Measurements from ENCODE around the gene PTPRK. TPM values are rescaled to one million over a fixed set of nuclear protein-coding genes. Genes with fewer than 3 reads are reported as not detected.
A peak's percentile ranks its signal among the peaks of the same experiment; 100 is the strongest.

The PTPRK gene
- polyA plus RNA-seq, 1 donor from 2014 or later = 10.2 TPM

DNA sequence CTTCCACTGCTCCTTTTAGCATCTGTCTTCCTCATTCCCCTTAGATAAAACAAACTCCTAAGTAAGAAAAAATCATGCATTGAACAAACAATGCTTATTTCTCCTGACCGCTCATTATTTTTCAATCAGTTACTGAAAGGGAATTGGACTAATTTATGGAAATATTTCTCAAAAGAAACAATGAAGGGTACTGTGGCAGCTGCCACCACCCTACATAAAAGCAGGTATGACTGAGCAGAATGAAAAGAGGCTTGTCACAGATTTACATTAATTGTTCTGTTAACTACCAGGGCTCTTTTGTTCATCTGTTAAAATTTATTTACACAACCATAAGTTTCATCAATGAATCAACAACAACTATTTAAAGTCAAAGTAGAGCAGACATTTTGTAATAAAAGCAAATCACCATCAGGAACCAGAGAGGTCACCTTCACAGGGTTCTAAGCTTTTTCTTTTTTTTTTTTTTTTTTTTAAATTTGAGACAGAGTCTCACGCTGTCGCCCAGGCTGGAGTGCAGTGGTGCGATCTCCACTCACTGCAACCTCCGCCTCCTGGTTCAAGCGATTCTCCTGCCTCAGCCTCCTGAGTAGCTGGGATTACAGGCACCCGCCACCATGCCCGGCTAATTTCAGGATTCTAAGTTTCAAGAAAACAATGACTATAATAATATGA, 204.0 kb downstream of the PTPRK start:
- Mint-ChIP-seq H3K27me3 (peaks cover 2% of the 10 kb centered on the region), H3K36me3 (peaks cover 2% of the 10 kb centered on the region), H3K4me1 (peaks cover 0 to 2% (median 0%) of the 10 kb centered on the region in 3 donors), H3K27ac (no peak overlapping the region), H3K9me3 (no peaks in the 10 kb centered on the region), H3K4me3 (no peak overlapping the region)

DNA sequence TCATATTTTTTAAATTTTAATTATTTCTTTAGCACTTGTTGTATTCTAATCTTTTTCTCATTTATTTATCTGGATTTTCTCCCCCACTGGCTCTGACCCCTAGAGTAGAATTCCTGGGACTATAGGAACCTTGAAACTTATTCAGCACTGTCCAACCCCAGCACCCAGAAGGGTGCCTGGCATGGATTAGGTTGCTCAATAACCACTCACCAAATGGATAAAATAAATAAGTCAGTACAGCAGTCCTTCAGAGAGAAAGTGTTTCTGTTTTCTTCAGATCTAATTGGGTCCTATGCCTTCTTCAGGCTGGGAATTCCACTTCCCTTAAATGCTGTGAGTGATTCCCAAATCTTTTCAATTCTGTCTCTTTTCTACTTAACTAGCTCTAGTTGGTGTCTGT, 206.2 kb downstream of the PTPRK start:
- peaks cover 2% of the 10 kb centered on the region for H3K36me3 Mint-ChIP-seq
- peak overlapping the region in 1 of 3 donors; percentile 41 for H3K27ac Mint-ChIP-seq
- H3K4me1 Mint-ChIP-seq = peaks cover 0 to 2% (median 0%) of the 10 kb centered on the region in 3 donors
- H3K27me3 Mint-ChIP-seq = peaks cover 2% of the 10 kb centered on the region
- no peak overlapping the region for H3K4me3 Mint-ChIP-seq
- no peaks in the 10 kb centered on the region for H3K9me3 Mint-ChIP-seq

DNA sequence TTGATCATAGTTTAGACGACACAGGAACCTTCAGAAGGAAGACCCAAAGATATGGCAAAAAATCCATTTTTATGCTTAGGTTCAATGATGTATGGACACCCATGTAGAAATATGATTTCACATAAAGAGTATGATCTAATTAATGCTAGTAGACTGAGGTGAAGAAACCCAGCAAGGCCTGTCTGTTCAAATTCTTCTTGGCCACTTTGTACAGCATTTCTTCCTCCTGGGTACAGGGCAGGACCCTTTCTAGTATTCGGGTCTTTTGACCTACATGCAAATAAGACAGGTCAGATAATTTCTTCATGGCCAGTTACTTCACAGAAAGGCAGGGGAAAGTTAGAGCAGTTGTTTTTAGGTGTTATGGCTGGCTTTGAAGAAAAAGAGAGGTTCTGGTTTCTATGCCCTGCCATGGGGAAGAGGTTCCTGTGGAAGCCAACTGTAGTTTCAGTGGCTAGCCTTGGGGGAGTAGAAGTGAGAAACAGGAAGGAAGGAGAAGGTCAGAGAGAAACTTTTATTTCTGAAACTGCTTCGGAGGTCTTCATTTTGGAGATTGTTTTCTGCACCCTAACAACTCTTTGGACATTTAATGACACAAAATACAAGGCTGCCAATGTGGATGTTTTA, 208.3 kb downstream of the PTPRK start:
- H3K36me3 Mint-ChIP-seq = peaks cover 2% of the 10 kb centered on the region
- peaks cover 0 to 2% (median 0%) of the 10 kb centered on the region in 3 donors for H3K4me1 Mint-ChIP-seq
- no peaks in the 10 kb centered on the region for H3K9me3 Mint-ChIP-seq
- H3K4me3 Mint-ChIP-seq = no peak overlapping the region
- H3K27ac Mint-ChIP-seq = no peak overlapping the region
- H3K27me3 Mint-ChIP-seq = no peaks in the 10 kb centered on the region

DNA sequence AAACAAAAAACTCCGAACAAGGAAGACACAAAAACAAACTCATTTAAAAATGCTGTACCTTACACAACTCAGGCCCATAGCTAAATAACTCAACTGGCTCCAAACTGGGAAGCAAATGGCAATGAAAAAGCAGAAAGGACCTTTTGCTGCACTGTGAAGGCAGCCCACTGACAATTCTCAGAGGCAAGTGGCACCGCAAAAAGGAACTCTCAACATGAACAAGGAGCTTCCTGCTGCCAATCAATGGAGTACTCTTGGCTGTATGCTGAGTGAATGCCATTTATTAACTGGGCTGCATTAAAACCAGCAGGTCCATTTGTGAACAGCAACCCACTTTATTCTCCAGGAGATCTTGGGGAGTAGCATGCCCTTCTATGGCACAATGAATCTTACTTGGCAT, 209.9 kb downstream of the PTPRK start:
- no peaks in the 10 kb centered on the region for H3K27me3 Mint-ChIP-seq
- no peak overlapping the region for H3K4me3 Mint-ChIP-seq
- H3K27ac Mint-ChIP-seq = no peak overlapping the region
- peaks cover 0 to 2% (median 1%) of the 10 kb centered on the region in 3 donors for H3K4me1 Mint-ChIP-seq
- H3K36me3 Mint-ChIP-seq = peaks cover 2% of the 10 kb centered on the region
- no peaks in the 10 kb centered on the region for H3K9me3 Mint-ChIP-seq

DNA sequence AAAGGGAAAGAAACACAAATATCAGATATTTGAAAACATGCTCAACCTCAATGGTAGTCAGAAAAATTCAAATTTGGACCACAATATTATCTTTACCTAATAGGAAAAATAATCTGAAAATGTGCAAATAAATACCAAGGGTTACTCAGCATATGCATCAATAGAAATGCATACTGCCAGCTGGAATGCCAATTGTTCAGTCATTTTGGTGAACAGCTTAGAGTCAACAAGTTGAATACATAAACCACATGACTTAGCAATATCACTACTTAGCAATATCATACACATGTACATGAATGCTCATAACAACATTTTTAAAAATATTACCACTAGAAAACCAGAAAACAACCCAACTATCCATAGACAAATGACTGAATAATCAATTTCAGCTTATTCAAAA, 212.7 kb downstream of the PTPRK start:
- Mint-ChIP-seq H3K36me3 (no peaks in the 10 kb centered on the region), H3K4me1 (peaks cover 0 to 2% (median 1%) of the 10 kb centered on the region in 3 donors), H3K27me3 (no peaks in the 10 kb centered on the region), H3K9me3 (peaks cover 0 to 4% (median 0%) of the 10 kb centered on the region in 3 donors), H3K4me3 (no peak overlapping the region), H3K27ac (no peak overlapping the region)

DNA sequence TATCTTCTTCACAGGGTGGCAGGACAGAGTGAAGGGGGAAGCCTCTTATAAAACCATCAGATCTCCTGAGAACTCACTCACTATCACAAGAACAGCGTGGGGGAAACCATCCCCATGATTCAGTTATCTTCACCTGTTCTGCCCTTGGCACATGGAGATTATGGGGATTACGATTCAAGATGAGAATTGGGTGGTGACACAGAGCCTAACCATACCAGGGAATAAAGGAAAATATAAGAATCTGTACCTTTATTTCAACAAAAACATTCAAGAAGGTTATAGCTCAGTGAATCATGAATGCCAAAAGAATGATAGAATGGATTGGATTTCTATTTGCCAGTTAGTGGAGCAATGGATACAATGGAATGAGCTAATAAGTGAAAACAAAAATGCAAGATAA, 214.4 kb downstream of the PTPRK start:
- H3K27ac Mint-ChIP-seq = no peak overlapping the region
- no peaks in the 10 kb centered on the region for H3K36me3 Mint-ChIP-seq
- no peaks in the 10 kb centered on the region for H3K27me3 Mint-ChIP-seq
- H3K4me3 Mint-ChIP-seq = no peak overlapping the region
- H3K4me1 Mint-ChIP-seq = peaks cover 0 to 1% (median 0%) of the 10 kb centered on the region in 3 donors
- H3K9me3 Mint-ChIP-seq = peaks cover 0 to 6% (median 2%) of the 10 kb centered on the region in 3 donors

DNA sequence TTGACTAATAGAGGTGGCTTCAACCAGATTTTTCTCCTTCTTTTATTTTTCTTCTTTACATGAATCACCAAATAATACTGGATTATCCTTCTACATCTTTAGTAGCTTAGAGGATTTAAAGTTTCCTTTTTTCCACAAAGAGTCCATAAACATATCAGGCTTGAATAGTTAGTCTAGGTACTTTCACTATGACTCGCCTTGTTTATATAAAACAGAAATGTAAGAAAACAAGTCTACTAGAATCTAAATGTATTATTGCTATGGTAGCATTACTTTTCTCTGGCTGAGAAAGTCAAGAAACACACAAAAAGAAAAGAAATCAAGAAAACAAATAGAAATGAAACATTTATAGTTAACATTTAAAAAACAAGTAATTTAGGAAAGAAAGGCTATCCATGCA, 215.2 kb downstream of the PTPRK start:
- no peak overlapping the region for H3K4me3 Mint-ChIP-seq
- H3K27ac Mint-ChIP-seq = no peak overlapping the region
- peaks cover 0 to 1% (median 0%) of the 10 kb centered on the region in 3 donors for H3K4me1 Mint-ChIP-seq
- H3K27me3 Mint-ChIP-seq = no peaks in the 10 kb centered on the region
- no peaks in the 10 kb centered on the region for H3K36me3 Mint-ChIP-seq
- H3K9me3 Mint-ChIP-seq = peaks cover 0 to 6% (median 2%) of the 10 kb centered on the region in 3 donors

DNA sequence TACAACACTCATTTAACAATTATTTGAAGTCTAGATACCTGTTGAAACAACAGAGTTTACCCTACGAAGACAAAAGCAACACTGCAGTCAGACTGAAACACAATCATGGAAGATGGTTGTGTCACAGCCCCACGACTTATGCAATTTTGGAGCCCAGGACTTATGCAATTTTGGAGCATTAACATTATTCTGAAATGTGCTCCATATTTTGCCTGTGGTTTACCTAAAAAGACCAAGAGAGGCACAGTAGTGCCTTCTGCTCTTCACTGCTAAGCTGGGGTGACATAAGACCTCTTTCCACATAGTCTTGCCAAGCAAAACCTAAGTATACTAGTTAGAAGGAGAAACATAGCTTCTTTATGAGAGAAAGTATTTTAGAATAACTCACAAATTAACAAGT, 216.5 kb downstream of the PTPRK start:
- peaks cover 0 to 1% (median 0%) of the 10 kb centered on the region in 3 donors for H3K4me1 Mint-ChIP-seq
- no peak overlapping the region for H3K4me3 Mint-ChIP-seq
- H3K27me3 Mint-ChIP-seq = no peaks in the 10 kb centered on the region
- H3K9me3 Mint-ChIP-seq = peaks cover 0 to 6% (median 2%) of the 10 kb centered on the region in 3 donors
- H3K36me3 Mint-ChIP-seq = no peaks in the 10 kb centered on the region
- no peak overlapping the region for H3K27ac Mint-ChIP-seq

DNA sequence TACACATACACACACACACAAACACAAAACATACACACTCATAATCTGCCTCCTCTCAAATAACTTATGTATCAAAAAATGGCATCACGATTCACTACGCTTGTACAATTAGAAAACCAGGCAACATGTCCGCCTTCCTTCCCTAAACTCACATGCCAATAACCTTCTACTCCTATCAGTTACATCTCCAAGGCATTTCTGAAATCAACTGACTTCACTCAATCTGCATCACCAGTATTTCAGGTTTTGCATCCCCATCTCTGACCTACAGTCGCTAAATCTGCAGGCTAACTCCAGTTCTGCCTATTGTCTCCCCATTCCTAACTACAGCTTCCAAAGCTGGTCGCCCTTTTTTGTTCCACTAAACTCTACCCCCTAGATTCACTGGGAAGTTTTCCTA, 217.5 kb downstream of the PTPRK start:
- no peak overlapping the region for H3K27ac Mint-ChIP-seq
- H3K27me3 Mint-ChIP-seq = peaks cover under 1% of the 10 kb centered on the region
- H3K4me1 Mint-ChIP-seq = peaks cover 0 to 1% (median 0%) of the 10 kb centered on the region in 3 donors
- no peaks in the 10 kb centered on the region for H3K36me3 Mint-ChIP-seq
- H3K4me3 Mint-ChIP-seq = no peak overlapping the region
- peaks cover 0 to 6% (median 2%) of the 10 kb centered on the region in 3 donors for H3K9me3 Mint-ChIP-seq

DNA sequence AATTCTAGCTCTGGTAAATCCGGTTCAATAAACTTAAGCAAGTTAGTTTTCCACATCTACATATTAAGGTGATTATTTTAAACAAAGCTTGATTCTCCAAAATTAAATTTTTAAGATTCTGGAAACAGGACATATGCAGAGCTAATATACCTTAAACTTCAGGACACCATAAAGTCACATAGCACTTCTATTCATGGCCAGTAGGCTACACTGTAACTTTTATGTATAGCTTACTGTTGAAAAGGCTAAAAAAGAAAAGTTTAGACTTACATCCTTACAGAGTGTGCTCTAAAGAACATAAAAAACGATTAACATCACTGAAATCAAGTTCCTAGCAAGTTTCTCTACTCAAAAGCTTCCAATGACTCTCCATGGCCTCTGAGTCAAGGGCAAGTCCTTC, 224.7 kb downstream of the PTPRK start:
- H3K27ac Mint-ChIP-seq = no peak overlapping the region
- H3K27me3 Mint-ChIP-seq = peaks cover 4% of the 10 kb centered on the region
- H3K4me3 Mint-ChIP-seq = no peak overlapping the region
- peaks cover 0 to 5% (median 0%) of the 10 kb centered on the region in 3 donors for H3K9me3 Mint-ChIP-seq
- no peaks in the 10 kb centered on the region for H3K36me3 Mint-ChIP-seq
- H3K4me1 Mint-ChIP-seq = no peaks in the 10 kb centered on the region

DNA sequence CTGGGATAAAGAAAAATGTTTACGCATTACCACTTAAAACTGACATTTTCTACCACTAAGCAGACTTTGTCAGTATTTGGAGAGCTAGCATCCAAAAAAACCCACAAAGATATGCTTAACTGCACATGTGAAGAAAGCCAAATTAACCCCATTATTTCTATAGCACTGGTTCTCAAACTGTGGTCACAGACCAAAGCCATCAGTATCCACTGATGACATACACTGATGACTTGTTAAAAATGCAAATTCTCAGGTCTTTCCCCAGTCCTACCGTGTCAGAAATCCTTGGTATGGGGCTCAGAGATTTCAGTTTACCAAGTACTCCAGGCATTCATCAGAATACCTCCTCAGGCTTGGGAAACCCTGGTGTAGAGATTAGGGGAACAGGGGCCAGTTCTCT, 230.2 kb downstream of the PTPRK start:
- H3K27ac Mint-ChIP-seq = no peak overlapping the region
- peaks cover 4% of the 10 kb centered on the region for H3K27me3 Mint-ChIP-seq
- no peaks in the 10 kb centered on the region for H3K9me3 Mint-ChIP-seq
- H3K4me1 Mint-ChIP-seq = no peaks in the 10 kb centered on the region
- peaks cover 1% of the 10 kb centered on the region for H3K36me3 Mint-ChIP-seq
- H3K4me3 Mint-ChIP-seq = no peak overlapping the region

DNA sequence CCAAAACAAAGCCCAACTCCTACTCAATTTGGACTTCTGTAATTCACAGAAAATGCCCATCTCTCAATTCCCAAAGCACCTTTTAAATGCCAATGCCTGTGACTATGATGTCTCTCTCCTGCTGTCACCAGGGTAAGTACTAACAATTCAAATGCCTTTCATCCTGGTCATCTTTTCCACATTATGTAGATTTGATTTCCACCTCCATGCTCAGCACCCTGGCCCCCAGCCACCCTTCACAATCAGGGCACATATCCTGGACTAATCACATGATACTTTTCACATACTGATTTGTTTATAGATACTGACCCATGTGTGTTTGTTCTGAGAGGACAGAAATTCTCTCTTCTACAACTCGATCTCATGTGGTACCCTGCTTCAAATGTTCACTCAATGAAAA, 236.3 kb downstream of the PTPRK start:
- Mint-ChIP-seq H3K4me3 (no peak overlapping the region), H3K27me3 (no peaks in the 10 kb centered on the region), H3K27ac (no peak overlapping the region), H3K9me3 (peaks cover 0 to 1% (median 0%) of the 10 kb centered on the region in 3 donors), H3K36me3 (peaks cover 1% of the 10 kb centered on the region), H3K4me1 (peaks cover 0 to 5% (median 3%) of the 10 kb centered on the region in 3 donors)

DNA sequence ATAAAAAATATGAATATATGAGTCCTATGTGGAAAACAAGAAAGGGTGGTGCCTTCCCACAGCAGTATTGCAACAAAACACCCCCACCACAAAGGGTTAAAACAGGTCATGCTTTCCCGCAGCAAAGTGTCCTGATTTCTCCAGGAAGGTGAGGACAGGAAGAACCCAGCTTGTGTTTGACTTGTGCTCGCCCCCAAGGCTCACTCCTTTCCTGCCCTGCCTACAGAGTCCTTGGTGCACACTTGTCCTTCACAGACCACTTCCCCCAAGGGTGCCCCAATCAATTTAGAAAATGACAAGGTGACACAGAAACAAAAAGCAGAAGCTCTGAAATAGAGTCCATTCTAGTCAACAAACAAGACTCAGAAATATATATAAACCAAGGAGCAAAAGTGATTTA, 237.4 kb downstream of the PTPRK start:
- no peaks in the 10 kb centered on the region for H3K27me3 Mint-ChIP-seq
- H3K9me3 Mint-ChIP-seq = peaks cover 0 to 1% (median 0%) of the 10 kb centered on the region in 3 donors
- peaks cover 1% of the 10 kb centered on the region for H3K36me3 Mint-ChIP-seq
- no peak overlapping the region for H3K27ac Mint-ChIP-seq
- no peak overlapping the region for H3K4me3 Mint-ChIP-seq
- peaks cover 0 to 5% (median 3%) of the 10 kb centered on the region in 3 donors for H3K4me1 Mint-ChIP-seq

DNA sequence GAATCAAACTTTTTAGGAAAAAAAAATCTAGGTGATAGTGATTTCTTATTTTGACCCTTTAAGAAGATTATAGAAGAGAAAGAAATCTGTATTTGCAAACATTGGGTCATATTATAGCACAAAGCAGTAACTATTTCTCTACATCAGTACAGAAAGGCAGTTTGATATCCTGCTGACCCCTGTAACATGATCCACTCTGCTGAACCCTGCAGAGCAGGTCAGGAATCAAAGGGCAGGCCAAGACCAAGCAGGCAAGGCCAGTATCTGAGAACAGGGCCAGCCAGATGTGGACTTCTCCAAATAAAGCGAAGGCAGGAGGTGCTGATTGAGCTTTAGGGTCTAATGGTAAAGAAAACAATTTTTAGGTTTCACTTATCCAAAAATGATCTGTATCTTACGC, 239.4 kb downstream of the PTPRK start:
- H3K27ac Mint-ChIP-seq = no peak overlapping the region
- no peak overlapping the region for H3K4me3 Mint-ChIP-seq
- no peaks in the 10 kb centered on the region for H3K27me3 Mint-ChIP-seq
- peaks cover 0 to 1% (median 0%) of the 10 kb centered on the region in 3 donors for H3K9me3 Mint-ChIP-seq
- peaks cover 0 to 5% (median 3%) of the 10 kb centered on the region in 3 donors for H3K4me1 Mint-ChIP-seq
- H3K36me3 Mint-ChIP-seq = peaks cover under 1% of the 10 kb centered on the region

DNA sequence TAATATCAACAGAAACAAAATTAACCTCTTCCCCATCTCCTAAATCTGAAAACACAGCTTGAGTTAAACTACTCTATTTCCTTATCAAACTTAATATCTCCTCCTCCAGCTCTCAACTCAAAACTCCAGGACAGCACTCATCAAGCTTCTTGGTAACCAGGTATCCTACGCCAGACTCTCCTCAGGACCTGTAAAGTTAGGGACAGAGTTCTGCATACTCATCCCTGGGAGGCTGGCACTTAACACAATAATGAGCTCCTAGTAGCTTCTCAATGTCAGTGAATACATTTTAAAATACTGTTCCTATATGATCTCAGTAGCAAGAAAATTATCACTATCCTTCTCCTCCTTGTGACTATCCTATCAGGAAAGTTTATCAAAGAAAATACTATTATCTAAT, 240.3 kb downstream of the PTPRK start:
- H3K27ac Mint-ChIP-seq = peak overlapping the region in 1 of 3 donors; percentile 39

DNA sequence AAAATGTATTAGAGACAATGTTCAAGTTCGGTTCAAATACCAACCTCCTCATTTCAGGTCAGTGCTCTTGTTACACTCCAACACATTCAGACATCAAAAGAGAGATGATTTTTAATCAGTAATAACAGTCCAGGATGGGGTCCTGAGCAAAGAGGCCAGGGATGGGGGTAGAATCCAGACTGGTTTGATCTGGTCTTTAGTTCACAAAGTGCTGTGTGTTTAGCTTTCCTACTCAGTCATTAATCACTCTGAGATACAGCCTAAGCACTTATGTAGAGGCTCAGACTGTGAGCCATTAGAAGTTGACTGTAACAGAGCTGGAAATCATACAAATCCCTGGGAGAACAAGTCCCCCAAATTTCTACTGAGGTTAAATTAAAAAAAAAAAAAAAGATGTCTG, 241.6 kb downstream of the PTPRK start:
- no peak overlapping the region for H3K27ac Mint-ChIP-seq
- no peak overlapping the region for H3K4me3 Mint-ChIP-seq
- H3K4me1 Mint-ChIP-seq = peaks cover 0 to 5% (median 3%) of the 10 kb centered on the region in 3 donors
- no peaks in the 10 kb centered on the region for H3K36me3 Mint-ChIP-seq
- peaks cover 0 to 1% (median 0%) of the 10 kb centered on the region in 3 donors for H3K9me3 Mint-ChIP-seq
- no peaks in the 10 kb centered on the region for H3K27me3 Mint-ChIP-seq

More for the DNA sequence above, 240.3 kb downstream of the PTPRK start:
- no peaks in the 10 kb centered on the region for H3K36me3 Mint-ChIP-seq
- H3K4me1 Mint-ChIP-seq = peaks cover 0 to 5% (median 3%) of the 10 kb centered on the region in 3 donors
- H3K27me3 Mint-ChIP-seq = no peaks in the 10 kb centered on the region
- H3K9me3 Mint-ChIP-seq = peaks cover 0 to 1% (median 0%) of the 10 kb centered on the region in 3 donors
- H3K4me3 Mint-ChIP-seq = no peak overlapping the region
